GM19463 (cell line): ENCODE data around the gene GLCE.

Source experiments
- ATAC-seq: cut with Tn5 transposase; IDR thresholded peaks from one replicate; pipeline ENCODE4 v1.9.1; 2021; ENCODE audit warnings: mild to moderate bottlenecking, moderate library complexity; ENCODE audit not compliant: unreplicated experiment

The GLCE gene

DNA sequence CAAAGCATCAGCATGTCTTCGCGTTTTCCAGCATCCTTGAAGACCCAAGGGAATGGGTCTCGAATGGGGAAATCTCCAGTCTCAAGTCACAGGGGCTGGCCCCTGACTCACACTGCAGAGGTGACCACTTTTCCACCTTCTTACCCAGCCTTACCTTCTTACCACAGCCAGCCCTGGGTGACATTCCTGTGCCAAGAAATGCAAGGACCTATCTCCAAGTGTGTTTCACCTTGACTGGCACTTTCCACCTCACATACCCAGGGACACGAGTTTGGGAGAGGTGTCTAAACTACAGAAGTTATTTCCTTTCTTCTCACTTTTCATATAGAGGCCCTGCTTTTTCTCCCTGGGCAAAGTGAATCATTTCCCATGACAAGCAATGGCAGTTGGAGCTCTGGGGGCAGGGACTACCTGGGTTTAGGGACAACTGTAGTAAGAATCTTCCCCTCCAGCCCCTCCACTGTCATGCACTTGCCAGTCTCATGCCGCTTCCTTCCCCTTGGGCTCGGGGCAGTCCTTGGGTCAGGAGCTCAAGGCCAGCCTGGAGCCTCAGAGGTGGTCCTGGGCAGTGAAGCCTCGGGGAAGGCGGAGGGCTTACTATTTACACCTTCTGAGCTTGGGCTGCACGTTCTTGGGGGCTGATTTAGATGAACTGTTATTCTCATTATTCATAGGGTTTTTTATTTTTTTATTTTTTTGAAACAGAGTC is 155.1 kb downstream of the GLCE start:
- ATAC-seq: no peak

GRCh38 chr15:69316291-69316690 is 155.9 kb downstream of the GLCE start:
- no peak for ATAC-seq

- no peak for ATAC-seq
Observed at GRCh38 chr15:69317392-69317841, 157.0 kb downstream of the GLCE start.

DNA sequence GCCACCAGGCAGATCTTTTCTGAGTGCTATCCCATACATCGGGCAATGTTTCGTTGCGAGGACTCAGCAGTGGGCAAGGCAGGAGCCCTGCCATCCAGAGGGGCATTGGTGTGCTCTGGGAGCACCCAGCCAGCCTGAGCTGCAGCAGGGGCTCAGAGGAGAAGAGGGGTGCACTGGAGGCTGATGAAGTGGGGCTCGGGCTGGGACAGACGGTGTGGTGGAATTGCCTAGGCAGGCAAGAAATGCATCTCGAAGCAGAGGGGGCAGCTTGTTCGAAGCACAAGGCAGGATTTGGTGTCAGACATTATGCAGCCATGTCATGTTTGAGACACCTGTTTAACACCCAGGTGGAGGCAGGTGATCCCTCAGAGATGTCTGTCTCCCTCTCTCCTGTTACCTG is 157.6 kb downstream of the GLCE start:
- no peak for ATAC-seq

DNA sequence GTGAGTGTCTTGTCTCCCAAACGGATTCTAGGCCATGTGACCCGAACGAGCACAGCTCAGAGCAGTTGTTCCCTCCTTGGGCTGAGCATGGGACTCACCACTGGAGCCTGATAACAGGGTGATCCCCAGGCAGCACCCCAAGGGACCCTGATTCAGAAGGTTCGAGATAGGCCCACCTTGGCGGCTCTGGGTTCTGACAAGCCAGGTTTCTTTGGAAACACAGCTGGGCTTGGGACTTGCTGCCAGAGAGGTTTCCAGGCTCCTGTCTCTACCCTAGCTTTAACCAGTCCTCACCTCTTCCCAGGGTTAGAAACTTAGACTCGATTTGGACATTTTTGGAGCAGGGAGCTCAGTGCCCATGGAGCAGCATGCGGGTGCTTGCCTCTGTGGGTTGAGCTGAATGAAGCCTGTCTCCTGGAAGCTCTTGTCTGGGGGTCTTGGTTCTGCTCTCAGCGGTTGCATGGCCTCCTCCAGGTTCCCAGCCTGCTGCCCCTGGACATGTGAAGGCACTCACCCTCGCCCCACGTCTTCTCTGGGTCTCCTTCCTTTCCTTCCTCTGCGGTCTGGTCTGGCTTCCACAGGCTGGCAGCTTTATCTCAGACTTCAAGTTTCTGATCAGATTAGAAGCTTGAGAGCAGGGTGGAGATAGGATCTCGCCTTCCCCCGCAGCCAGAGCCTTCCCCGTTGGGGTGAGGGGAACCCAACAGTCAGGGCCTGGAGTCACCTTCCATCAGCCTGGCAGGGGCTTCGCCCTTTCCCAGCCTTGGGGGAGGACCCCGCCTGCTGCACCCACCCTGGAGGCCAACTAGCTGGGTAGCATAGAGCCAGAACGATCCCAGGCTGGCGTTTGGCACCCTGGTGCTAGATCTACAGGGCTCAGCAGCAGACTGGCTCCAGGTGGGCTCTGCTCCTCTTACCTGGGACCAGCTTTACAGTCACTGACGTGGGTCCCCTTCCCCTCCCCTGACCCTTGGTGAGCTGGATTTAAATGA is 159.2 kb downstream of the GLCE start:
- ATAC-seq: no peak

GRCh38 chr15:69320977-69321554 is 160.6 kb downstream of the GLCE start:
- no peak for ATAC-seq
